HCT116 (cell line): ENCODE data around the gene RNF130. TPM values are rescaled to one million over a fixed set of nuclear protein-coding genes. Genes with fewer than 3 reads are reported as not detected.

Source experiments
- ATAC-seq: fragments of 200-7000 bp; cut with Tn5 transposase; 2 replicates; pipeline ENCODE4 v1.9.1; 2020; ENCODE audit warnings: mild to moderate bottlenecking, moderate library complexity
- BruUV-seq: library from RNA; stranded (reverse); fragments of 400-500 nt; replicated peaks from 2 replicates; lab custom pipeline; 2021; lab: Mats Ljungman, UMichigan
- CTCF ChIA-PET: fragments of 300-600 bp; sonication (Branson Sonifier 250); formaldehyde crosslinking; loops from one replicate; lab custom pipeline; 2021; ENCODE audit warnings: antibody characterized with exemption; lab: Charles Lee
- POLR2A ChIA-PET: fragments of 300-600, 350-600 bp; sonication (Branson Sonifier 250); formaldehyde crosslinking; loops from one replicate; lab custom pipeline; 2021; ENCODE audit warnings: antibody characterized with exemption; lab: Charles Lee
- RAD21 ChIA-PET, 2 experiments: fragments of 300-600 bp; sonication (Branson Sonifier 250); formaldehyde crosslinking; loops; one replicate each; lab custom pipeline; 2023; ENCODE audit warnings: low total read pairs in 2 of 2; ENCODE audit not compliant: uncharacterized antibody in 2 of 2, unreplicated experiment in 2 of 2, low non-redundant PET in 1 of 2; lab: Charles Lee
- DNase-seq: peaks from one replicate; pipeline ENCODE4 v3.0.0-alpha.2; 2010; ENCODE audit warnings: low read depth, low spot score
- H2AFZ ChIP-seq: fragments of 200-600 bp; shearing (Covaris generic), sonication (generic); 2 replicates; pipeline ENCODE4 v1.6.1; 2017; ENCODE audit warnings: low read depth, mixed run types, mixed read lengths, antibody characterized with exemption, low read length; ENCODE audit not compliant: poor library complexity, severe bottlenecking
- H3K27ac ChIP-seq: 2 replicates; pipeline ENCODE4 v1.5.1; 2012; ENCODE audit warnings: low read depth, low read length
- H3K27me3 ChIP-seq: fragments of 200-600 bp; sonication (generic); 2 replicates; pipeline ENCODE4 v1.6.1; 2016; ENCODE audit warnings: mixed run types, low read length, mixed read lengths; ENCODE audit not compliant: insufficient read depth
- H3K36me3 ChIP-seq, 2 experiments: fragments of 200-500 bp in 1 of 2; fragments of 200-600 bp in 1 of 2; sonication (Bioruptor generic) in 1 of 2; sonication (generic) in 1 of 2; 2 replicates each; pipeline versions ENCODE4 v1.5.1 to v1.6.1; 2014 to 2016; ENCODE audit warnings: low read length in 2 of 2, inconsistent platforms in 1 of 2, mixed read lengths in 1 of 2, mixed run types in 1 of 2; ENCODE audit not compliant: insufficient read depth in 2 of 2, control insufficient read depth in 1 of 2
- H3K4me1 ChIP-seq, 2 experiments: fragments of 200-600 bp in 1 of 2; sonication (generic) in 1 of 2; 2 replicates each; pipeline versions ENCODE4 v1.5.1 to v1.6.1; 2012 to 2017; ENCODE audit warnings: low read length in 2 of 2, inconsistent platforms in 1 of 2, mild to moderate bottlenecking in 1 of 2, mixed read lengths in 1 of 2, mixed run types in 1 of 2, moderate library complexity in 1 of 2; ENCODE audit not compliant: insufficient read depth in 2 of 2, control insufficient read depth in 1 of 2
- H3K4me2 ChIP-seq: fragments of 200-600 bp; sonication (generic); 2 replicates; pipeline ENCODE4 v1.6.1; 2017; ENCODE audit warnings: mixed run types, low read length, mixed read lengths
- H3K4me3 ChIP-seq, 2 experiments: fragments of 200-600 bp in 1 of 2; sonication (generic) in 1 of 2; replicated peaks in 1 of 2; 2 replicates each; pipeline ENCODE4 v1.5.1; 2011 to 2016; ENCODE audit warnings: low read length in 2 of 2, control low read depth in 1 of 2, low read depth in 1 of 2, mild to moderate bottlenecking in 1 of 2, mixed read lengths in 1 of 2, mixed run types in 1 of 2
- H3K79me2 ChIP-seq: fragments of 200-600 bp; sonication (generic); 2 replicates; pipeline ENCODE4 v1.6.1; 2017; ENCODE audit warnings: mild to moderate bottlenecking, mixed run types, low read length, moderate library complexity, mixed read lengths; ENCODE audit not compliant: insufficient read depth
- H3K9ac ChIP-seq: fragments of 200-600 bp; sonication (generic); 2 replicates; pipeline ENCODE4 v1.6.1; 2016; ENCODE audit warnings: low read length, mixed read lengths
- H3K9me2 ChIP-seq: fragments of 200-600 bp; sonication (generic), shearing (Covaris generic); 2 replicates; pipeline ENCODE4 v1.6.1; 2017; ENCODE audit warnings: mixed run types, mild to moderate bottlenecking, moderate library complexity; ENCODE audit not compliant: insufficient read depth
- H3K9me3 ChIP-seq, 2 experiments: fragments of 200-500 bp in 1 of 2; fragments of 200-600 bp in 1 of 2; sonication (Bioruptor generic) in 1 of 2; sonication (generic) in 1 of 2; 2 replicates each; pipeline ENCODE4 v1.6.1; 2014 to 2017; ENCODE audit warnings: low read length in 2 of 2, mixed read lengths in 2 of 2, inconsistent platforms in 1 of 2, low read depth in 1 of 2, mild to moderate bottlenecking in 1 of 2, mixed run types in 1 of 2, moderate library complexity in 1 of 2; ENCODE audit not compliant: control insufficient read depth in 1 of 2, insufficient read depth in 1 of 2
- H4K20me1 ChIP-seq: fragments of 200-600 bp; sonication (generic), shearing (Covaris generic); 2 replicates; pipeline ENCODE4 v1.6.1; 2017; ENCODE audit warnings: mixed run types, mild to moderate bottlenecking, moderate library complexity; ENCODE audit not compliant: insufficient read depth
- ELF1 ChIP-seq: IDR thresholded peaks from 2 replicates; pipeline ENCODE4 v1.6.1; 2012; ENCODE audit warnings: low read depth, borderline replicate concordance
- POLR2A ChIP-seq: IDR thresholded peaks from 2 replicates; pipeline ENCODE4 v1.7.0; 2011; ENCODE audit warnings: borderline replicate concordance; ENCODE audit not compliant: insufficient read depth, insufficient read length; ENCODE audit errors: extremely low read depth
- RAD21 ChIP-seq: IDR thresholded peaks from 2 replicates; pipeline ENCODE4 v1.6.1; 2012; ENCODE audit warnings: low read depth, mild to moderate bottlenecking
- YY1 ChIP-seq: IDR thresholded peaks from 2 replicates; pipeline ENCODE4 v1.6.1; 2011; ENCODE audit warnings: low read length, low read depth, moderate library complexity, mild to moderate bottlenecking; ENCODE audit not compliant: insufficient replicate concordance; ENCODE audit errors: extremely low read depth
- intact Hi-C: fragments of 100-400 bp; cut with micrococcal nuclease; formaldehyde crosslinking; loops from 2 replicates; pipeline ENCODE4 v1.10.0; 2022
- microRNA counts: library from miRNA; unstranded; fragments of <30 nt; microRNA quantifications from one replicate; lab custom pipeline; 2015
- microRNA-seq: library from miRNA; unstranded; fragments of <30 nt; microRNA quantifications from one replicate; pipeline ENCODE4, GENCODE V29; 2016; ENCODE audit warnings: borderline number of aligned reads
- total RNA-seq: library from RNA; stranded (reverse); gene quantifications from one replicate; pipeline ENCODE4 v1.2.1, GENCODE V29; 2021; ENCODE audit not compliant: unreplicated experiment
- TF ChIP-seq, protein P1 (sequence below): IDR thresholded peaks from 2 replicates; pipeline ENCODE4 v1.6.1; 2012
- TF ChIP-seq, protein P2 (sequence below): IDR thresholded peaks from 2 replicates; pipeline ENCODE4 v1.6.1; 2012

RNF130 gene
- total RNA-seq, 1 experiment from 2014 or later, result 34.9 TPM

DNA sequence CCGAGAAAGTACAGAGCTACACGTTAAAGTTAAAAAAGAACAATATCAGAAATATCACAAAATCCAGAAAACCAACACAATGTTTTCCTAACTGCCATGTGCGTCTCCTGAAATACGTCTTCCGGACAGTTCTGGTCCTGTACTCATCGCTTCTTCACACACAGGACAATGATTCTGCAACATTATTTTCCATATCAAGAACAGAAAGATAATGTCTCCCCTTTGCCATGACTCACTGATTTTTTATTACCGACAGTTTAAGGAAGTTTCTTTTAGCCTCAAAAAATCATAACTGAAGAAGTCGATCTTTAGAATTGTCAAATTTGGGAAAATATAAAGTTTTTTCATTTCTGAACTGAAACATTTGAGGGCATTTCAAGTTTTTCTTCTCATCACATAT is 166.4 kb downstream of the RNF130 start:
- Histone ChIP-seq H4K20me1 (peaks cover 10% of the 10 kb centered on the region; the same call in 1 of the 2 replicates), H3K27me3 (no peaks in the 10 kb centered on the region), H3K27ac (no peak overlapping the region), H3K4me1 (peaks cover 6 to 18% of the 10 kb centered on the region in 2 experiments; a peak in 3 of 4 replicates), H3K9ac (no peak overlapping the region), H3K36me3 (peaks cover 8 to 32% of the 10 kb centered on the region in 2 experiments), H3K79me2 (peaks cover 49% of the 10 kb centered on the region), H3K9me3 (no peaks in the 10 kb centered on the region), H3K4me3 (no peak overlapping the region), H3K4me2 (no peak overlapping the region), H3K9me2 (no peaks in the 10 kb centered on the region), H2AFZ (no peak overlapping the region)
- RAD21 ChIA-PET, result no interaction called here
- no peak for DNase-seq
- POLR2A ChIA-PET, result interaction anchor here (1.4 kb wide), 1 partner anchor 11 kb away, joined by 3 read pairs; no protein-coding TSS in a partner anchor
- CTCF ChIA-PET, result no interaction called here
- intact Hi-C loops, result loop anchor here (5.0 to 10.0 kb wide), 2 partner anchors 103 to 180 kb away; no protein-coding TSS in a partner anchor
- TF ChIP-seq, protein P1, sequence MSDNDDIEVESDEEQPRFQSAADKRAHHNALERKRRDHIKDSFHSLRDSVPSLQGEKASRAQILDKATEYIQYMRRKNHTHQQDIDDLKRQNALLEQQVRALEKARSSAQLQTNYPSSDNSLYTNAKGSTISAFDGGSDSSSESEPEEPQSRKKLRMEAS, result no peak
- no peak for TF ChIP-seq YY1
- TF ChIP-seq ELF1, result no peak
- TF ChIP-seq, protein P2, sequence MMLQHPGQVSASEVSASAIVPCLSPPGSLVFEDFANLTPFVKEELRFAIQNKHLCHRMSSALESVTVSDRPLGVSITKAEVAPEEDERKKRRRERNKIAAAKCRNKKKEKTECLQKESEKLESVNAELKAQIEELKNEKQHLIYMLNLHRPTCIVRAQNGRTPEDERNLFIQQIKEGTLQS, result no peak
- no peak for TF ChIP-seq RAD21
- TF ChIP-seq POLR2A, result no peak
- no TSS peak for BruUV-seq
- no peak for ATAC-seq

MicroRNAs within 50 kb of the gene (microRNA counts, 767-probe panel; counts per million panel counts)
- not detected for microRNA hsa-miR-340-5p (lab: Ali Mortazavi, UCI)

Small RNAs within 50 kb of the gene (microRNA-seq; reads per million reads assigned to microRNA genes)
- gene MIR340, result 122 reads per million, percentile 65 among the genes with 10 or more reads in this experiment

Other genes with a start within 250 kb of the RNF130 start
- gene MRNIP, start 212.9 kb downstream of the RNF130 start, total RNA-seq, result 36.2 TPM
- 127 TPM for gene TBC1D9B, start 163.9 kb downstream of the RNF130 start, total RNA-seq
- 1.2 TPM for gene RASGEF1C, start 137.5 kb upstream of the RNF130 start, total RNA-seq
- gene MAPK9, start 220.3 kb upstream of the RNF130 start, total RNA-seq, result 43.4 TPM